NOMO-1 treated with dmso at 0.1 percent for 144 hours (cell line): Measurements from ENCODE around the gene ARMC12.
A peak's percentile ranks its signal among the peaks of the same experiment; 100 is the strongest.
"Not testable (repeated sequence)": the region's sequence is repeated elsewhere in the genome, so short reads cannot be mapped to it uniquely, and the experiment has no call there.

Experiments used
- DNase-seq: peaks from one replicate; lab custom pipeline; 2025; ENCODE audit not compliant: unreplicated experiment; lab: John Stamatoyannopoulos, UW

ARMC12 gene

GRCh38 chr6:35733633-35734032 lies 3.2 kb upstream of the ARMC12 start:
- DNase-seq = no peak

GRCh38 chr6:35734319-35734718 lies 2.5 kb upstream of the ARMC12 start:
- not testable (repeated sequence) for DNase-seq

- DNase-seq = no peak
These were observed 1.4 kb upstream of the ARMC12 start for GRCh38 chr6:35735452-35735851.

- DNase-seq = peak; percentile 48
These were observed 458 bp upstream of the ARMC12 start for GRCh38 chr6:35736253-35736894.

GRCh38 chr6:35737413-35738211 lies 780 bp downstream of the ARMC12 start:
- DNase-seq = peak; percentile 53

- no peak for DNase-seq
These were observed 3.1 kb downstream of the ARMC12 start for GRCh38 chr6:35739645-35740524.

- DNase-seq = no peak
These were observed 6.0 kb downstream of the ARMC12 start for GRCh38 chr6:35742842-35743241.

GRCh38 chr6:35745509-35745908 lies 8.7 kb downstream of the ARMC12 start:
- DNase-seq = no peak

GRCh38 chr6:35746516-35746915 lies 9.7 kb downstream of the ARMC12 start:
- DNase-seq = no peak

GRCh38 chr6:35747877-35748276 lies 11.0 kb downstream of the ARMC12 start:
- no peak for DNase-seq

- DNase-seq = no peak
These were observed 13.7 kb downstream of the ARMC12 start for GRCh38 chr6:35750557-35750956.

- no peak for DNase-seq
These were observed 14.8 kb downstream of the ARMC12 start for GRCh38 chr6:35751594-35751993.

GRCh38 chr6:35752330-35752729 lies 15.5 kb downstream of the ARMC12 start:
- DNase-seq = no peak

- no peak for DNase-seq
These were observed 17.8 kb downstream of the ARMC12 start for GRCh38 chr6:35754452-35755277.

GRCh38 chr6:35755278-35755924 lies 18.6 kb downstream of the ARMC12 start:
- DNase-seq = no peak

- DNase-seq = no peak
These were observed 20.8 kb downstream of the ARMC12 start for GRCh38 chr6:35757456-35758123.

GRCh38 chr6:35759426-35759825 lies 22.6 kb downstream of the ARMC12 start:
- no peak for DNase-seq

- no peak for DNase-seq
These were observed 28.9 kb downstream of the ARMC12 start for GRCh38 chr6:35765739-35766138.

- no peak for DNase-seq
These were observed 32.4 kb downstream of the ARMC12 start for GRCh38 chr6:35769211-35769610.

- DNase-seq = no peak
These were observed 34.5 kb downstream of the ARMC12 start for GRCh38 chr6:35771343-35771627.
